Stimulated activated CD4-positive, alpha-beta T cell treated with anti-CD3 and anti-CD28 coated beads, Interleukin-2, amount 100 ng/mL, for 48 hours (primary cell): Measurements from ENCODE around the gene GET3.

Experiments
- DNase-seq, 2 donors: peaks; one replicate each; pipeline ENCODE4 v3.0.0-alpha.2; 2020

The GET3 gene

DNA sequence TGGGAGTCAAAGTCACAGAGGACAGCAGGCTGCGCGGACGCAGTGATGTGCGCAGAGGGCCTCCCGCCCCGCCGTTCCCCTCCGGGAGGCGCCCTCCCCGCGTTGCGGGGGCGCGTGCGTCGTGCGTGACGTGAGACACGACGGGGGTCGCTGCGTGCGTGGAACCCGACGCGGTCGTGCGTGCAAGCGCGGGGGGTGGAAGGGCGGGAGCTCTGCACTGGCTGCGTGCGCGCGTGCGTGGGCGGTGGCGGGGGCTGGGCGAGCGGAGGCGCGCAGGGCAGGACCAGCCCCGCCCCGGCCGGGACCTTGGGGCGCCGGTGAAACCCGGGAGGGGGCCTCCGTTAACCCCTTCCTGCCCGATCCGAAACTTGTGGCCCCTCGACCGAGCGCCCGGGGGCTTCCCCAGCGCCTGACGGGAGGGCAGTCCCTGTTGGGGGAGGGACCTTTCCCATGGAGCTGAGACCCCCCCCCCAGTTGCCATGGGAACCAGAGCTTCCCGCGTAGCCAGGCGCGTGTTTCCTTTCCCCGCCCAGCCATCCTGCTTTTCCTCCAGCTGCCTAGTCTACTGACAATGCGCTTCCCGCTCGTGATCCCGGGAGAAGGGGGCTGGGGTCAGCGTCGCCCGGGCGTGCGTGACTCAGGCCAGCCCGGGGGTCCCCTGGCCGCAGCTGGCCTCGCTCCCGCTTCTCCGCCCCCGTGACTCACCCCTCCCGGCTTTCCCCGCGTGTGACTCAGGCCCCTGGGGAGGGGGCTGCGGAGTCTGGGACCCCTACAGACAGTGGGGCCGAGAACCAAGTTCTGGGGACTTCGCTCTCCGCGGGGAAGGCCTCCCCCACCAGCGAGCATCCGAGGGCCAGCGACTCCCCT, 45.4 kb downstream of the GET3 start:
- DNase-seq = peak; percentile 80 to 90

- DNase-seq = peak; percentile 54 to 70
These were observed 46.1 kb downstream of the GET3 start for GRCh38 chr19:12783291-12783848.

DNA sequence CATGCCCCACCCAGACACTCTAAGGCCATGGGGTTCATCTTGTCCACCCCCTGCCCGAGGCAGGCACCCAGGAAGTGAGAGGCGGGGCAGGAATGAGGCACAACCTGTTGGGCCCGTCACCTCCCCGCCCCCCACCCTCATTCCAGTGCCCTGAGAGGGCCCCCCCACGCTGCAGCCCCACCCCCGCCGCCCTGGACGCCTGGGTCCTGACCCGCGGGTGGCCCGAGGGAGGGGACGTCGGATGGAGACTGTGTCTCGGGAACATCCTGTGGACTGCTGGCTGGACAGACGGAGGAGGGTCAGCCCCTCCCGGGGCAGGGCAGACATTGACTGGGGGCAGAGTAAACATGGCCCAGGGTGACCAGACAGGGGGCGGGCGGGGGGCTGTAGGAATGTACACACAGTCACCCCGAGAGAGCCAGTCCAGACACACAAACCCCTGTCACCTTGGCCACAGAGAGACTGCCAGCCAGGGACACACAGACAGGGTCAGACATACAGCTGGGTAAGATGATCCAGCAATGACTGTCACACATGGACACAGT, 46.6 kb downstream of the GET3 start:
- no peak for DNase-seq

DNA sequence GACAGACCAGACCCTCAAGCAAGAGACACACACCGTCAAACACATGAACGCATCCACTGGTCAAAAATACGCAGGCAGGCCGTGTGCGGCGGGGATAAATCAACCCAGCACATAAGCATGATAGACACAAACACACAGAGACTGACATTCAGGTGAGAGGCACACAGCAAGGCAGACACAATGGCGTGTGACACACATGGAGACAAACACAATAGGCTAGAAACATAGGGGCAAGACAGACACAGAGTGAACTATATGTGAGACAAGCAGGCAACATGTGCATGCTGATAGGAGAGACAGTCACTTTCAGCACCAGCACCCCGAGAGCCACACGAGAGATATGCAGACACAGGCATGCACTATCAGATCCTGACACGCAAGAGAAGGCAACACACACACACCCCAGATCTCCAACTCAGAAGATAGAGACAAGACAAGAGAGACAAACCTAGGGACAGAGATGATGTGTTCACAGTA, 47.1 kb downstream of the GET3 start:
- DNase-seq = no peak

DNA sequence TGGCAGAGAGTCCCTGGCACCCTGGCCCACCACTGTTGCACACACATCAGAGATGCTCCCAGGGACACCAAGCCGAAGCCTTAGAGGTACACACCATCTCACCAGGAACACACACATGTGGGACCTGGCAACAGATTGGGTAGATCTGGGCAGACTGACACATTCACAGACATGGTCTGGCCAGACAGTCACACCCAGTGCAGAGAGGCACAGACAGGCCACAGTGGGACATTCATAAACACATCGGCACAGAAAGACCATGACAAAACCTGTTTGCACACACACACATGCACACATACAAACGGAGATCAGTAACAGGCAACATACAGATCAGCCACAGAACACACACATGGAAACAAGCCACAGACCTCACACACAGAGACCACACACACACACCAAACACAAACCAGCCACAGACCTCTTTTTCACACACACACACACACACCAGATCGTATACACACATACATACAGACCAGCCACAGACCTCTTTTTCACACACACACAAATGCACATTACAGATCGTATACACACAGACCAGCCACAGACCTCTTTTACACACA, 47.7 kb downstream of the GET3 start:
- DNase-seq = no peak

- no peak for DNase-seq
These were observed 48.2 kb downstream of the GET3 start for GRCh38 chr19:12785431-12786031.

DNA sequence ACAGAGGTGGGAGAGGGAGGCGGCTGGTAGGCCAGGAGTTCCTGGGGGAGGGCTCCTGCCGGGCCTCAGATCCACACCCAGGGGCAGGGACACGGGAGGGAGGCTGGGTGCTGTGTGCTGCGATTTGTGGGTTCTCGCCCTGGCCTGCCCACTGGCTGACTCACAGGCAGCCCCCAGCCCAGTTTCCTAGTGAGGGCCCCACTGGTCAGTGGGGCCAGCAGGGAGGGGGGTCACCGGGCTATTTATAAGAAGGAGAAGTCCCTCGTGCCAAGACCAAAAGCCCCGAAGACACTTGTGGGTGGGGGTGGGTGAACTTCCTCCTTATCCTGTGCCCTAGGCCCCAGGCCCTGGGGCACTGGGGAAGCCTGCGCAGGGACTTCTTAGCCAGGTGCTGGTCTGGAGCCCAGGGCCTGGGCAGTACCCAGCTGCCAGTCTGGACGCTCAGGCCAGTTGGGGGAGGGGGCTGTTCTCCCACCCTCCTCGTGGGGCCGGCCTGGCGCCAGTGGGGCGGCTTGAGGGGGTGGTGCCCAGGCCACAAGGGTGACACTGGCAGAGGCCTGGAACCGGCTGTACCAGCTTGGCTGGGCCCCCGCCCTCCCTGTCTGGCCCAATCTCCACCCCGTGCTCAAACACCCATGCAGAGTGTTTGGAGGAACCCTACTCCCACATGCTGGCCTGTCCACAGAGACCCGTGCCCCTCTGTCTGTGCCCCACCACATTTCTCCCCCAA, 49.0 kb downstream of the GET3 start:
- no peak for DNase-seq

DNA sequence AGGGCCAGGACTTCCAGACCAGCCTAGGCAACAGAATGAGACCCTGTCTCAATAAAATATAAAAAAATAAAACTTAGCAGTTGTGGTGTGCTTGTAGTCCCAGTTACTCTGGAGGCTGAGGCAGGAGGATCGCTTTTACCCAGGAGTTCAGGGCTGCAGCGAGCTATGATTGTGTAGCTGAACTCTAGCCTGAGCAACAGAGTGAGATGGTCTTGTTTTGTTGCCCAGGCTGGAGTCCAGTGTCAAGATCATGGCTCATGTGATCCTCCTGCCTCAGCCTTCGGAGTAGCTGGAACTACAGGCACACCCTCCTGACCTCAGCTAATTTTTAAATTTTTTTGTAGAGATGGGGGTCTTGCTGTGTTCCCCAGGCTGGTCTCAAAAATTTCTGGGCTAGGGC, 49.7 kb downstream of the GET3 start:
- DNase-seq = no peak

DNA sequence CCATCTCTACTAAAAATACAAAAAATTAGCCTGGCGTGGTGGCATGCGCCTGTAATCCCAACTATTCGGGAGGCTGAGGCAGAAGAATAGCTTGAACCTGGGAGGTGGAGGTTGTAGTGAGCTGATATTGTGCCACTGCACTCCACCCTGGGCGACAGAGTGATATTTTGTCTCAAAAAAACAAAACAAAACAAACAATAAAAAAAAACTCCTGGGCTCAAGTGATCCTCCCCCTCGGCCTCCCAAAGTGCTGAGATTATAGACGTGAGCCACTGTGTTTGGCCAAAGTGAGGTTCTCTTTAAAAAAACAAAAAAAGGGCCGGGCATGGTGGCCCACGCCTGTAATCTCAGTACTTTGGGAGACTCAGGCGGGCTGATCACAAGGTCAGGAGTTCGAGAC, 50.2 kb downstream of the GET3 start:
- no peak for DNase-seq

DNA sequence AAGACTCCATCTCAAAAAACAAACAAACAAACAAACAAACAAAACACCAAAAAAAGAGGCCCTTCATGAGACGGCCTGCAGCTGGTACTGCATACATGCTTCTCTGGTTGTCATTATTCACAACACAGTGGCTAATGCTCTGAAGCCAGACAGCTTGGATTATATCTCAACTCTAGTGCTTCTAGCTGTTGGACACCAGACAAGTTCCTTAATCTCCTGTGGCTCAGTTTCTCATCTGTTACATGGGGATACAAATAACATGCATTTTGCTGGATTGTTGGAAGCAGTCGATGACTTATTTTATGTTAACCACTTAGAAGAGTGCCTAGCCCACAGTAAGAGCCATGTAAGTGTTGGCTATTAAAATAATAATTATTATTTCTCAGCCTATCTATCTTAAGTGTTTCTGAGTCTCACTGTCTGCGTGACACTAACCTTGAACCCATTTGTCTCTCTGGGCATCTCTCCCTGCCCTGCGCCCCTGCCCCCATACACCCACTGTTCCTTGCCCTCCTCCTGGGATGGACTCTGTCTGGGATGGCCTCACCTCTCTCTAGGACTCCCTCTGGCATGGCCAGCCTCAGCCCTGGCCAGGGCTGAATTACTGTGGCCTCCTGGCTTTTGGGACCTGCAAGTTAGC, 50.9 kb downstream of the GET3 start:
- DNase-seq = no peak

- DNase-seq = peak in 1 of 2 donors; percentile 37
These were observed 51.4 kb downstream of the GET3 start for GRCh38 chr19:12788682-12789097.

DNA sequence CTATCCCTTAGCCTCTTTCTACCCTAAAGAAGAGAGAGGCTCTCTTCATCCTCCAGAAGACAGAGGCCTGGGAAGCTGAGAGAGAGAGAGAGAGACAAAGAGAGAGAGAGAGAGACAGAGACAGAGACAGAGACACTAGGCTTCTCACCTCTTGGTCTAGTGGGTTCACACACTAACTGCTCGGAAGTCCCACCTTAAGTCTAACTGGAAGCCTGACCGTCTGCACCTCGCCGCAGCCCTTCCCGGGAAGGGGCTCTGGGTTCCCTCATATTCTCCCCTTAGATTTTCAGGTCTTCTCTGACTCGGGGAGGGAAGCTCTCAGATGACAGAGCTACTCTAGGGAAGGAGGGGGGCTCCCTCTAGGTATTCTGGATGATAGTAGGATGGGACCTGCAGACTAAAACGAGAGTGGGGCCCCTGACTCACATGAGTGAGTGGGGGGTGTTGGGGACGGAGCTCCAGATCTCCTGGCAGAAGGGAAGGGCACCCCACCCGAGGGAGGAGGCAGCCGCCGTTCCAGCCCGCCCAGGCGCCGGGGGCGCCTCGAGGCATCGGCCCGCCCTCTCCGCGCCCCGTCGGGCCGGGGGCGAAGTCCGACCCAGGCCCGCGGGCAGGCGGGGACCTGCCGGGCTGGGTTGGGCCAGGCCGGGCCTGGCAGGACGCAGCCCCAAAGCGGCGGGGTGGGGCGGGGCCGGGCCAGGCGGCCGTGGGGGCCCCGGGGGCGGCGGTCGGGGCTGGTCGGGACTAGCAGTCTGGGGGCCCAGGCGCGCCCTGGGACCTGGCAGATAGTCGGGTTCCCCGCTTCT, 52.0 kb downstream of the GET3 start:
- peak in 1 of 2 donors; percentile 28 for DNase-seq

DNA sequence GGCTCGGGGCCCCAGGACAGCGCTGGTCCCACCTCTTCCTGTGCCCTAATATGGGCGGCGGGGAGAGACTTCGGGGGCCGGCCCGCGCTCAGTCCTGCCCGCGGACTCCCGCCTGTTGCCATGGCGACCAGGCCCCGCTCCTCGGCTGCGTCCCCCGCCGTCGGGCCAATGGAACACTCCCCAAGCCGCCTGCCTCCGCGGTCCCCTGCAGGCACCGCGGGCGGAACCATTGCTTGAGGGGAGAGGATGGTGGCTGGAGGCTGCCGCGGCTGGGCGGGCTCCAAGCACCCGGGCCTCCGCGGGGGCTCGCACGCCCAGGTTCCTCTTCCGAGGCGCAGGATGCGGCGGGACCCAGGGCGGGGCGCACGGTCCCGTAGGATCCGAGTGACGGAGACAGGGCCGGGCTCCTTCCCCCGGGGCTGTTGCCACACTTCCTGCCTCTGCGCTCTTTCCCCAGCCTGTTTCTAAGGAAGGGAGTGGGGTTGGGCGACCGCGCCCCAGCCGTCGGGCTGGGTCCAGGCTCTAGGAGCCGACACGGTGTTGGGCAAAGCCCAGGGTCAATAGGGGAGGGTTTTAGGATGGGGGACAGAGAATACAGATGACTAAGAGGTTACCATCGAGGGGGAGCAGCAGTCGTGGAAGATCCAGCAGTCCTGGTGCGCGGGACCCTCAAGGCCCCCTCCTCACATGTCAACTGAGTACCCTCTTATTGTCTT, 52.8 kb downstream of the GET3 start:
- DNase-seq = peak; percentile 91 to 95

DNA sequence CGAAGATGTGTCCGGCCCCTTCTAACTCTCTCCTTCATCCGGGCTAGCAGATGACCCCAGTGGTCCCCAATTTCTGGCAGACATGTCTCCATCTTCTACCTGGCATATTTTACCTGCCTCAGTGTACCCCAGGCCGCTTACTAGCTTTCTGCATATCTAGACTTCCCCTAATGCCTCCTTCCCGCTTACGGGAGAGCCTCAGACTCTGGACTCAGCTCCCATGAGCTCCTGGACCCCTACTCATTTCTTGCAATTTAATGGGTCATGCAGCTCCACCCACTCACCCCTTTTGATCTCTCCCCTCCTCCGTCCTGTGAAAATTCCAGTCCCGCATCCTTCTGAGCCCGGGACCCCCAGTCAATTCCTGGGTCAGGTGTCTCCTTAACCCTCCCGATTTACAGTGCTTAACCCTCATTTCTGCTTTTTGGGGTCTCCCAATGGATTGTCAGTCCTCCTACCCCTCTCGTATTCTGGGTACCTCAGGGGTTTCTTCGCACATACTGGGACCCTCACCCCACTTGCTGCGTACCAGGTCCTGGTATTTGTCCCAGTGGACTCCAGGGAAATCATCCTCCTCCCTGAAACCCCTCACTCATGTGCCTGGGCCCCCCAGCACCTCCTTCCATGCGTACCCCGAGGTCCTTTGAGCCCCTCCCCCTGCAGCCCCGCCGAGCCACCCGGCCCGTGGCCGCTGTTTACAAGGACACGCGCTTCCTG, 53.5 kb downstream of the GET3 start:
- DNase-seq = no peak

DNA sequence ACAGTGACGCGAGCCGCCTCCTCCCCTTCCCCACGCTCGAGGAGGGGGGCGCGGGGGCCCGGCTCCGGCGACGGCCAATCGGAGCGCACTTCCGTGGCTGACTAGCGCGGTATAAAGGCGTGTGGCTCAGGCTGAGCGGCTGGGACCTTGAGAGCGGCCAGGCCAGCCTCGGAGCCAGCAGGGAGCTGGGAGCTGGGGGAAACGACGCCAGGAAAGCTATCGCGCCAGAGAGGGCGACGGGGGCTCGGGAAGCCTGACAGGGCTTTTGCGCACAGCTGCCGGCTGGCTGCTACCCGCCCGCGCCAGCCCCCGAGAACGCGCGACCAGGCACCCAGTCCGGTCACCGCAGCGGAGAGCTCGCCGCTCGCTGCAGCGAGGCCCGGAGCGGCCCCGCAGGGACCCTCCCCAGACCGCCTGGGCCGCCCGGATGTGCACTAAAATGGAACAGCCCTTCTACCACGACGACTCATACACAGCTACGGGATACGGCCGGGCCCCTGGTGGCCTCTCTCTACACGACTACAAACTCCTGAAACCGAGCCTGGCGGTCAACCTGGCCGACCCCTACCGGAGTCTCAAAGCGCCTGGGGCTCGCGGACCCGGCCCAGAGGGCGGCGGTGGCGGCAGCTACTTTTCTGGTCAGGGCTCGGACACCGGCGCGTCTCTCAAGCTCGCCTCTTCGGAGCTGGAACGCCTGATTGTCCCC, 54.2 kb downstream of the GET3 start, which contains the start of gene JUNB:
Gene JUNB (plus strand): TSS at position 142 of the 706 bp plus-strand sequence. CDS start 286 bp downstream, at position 428.
- peak; percentile 95 to 97 for DNase-seq

- DNase-seq = peak; percentile 60 to 69
These were observed 55.0 kb downstream of the GET3 start for GRCh38 chr19:12792051-12792852.

- DNase-seq = no peak
These were observed 55.6 kb downstream of the GET3 start for GRCh38 chr19:12792853-12793289.
